HPDE6-E6E7 (cell line): Measurements from ENCODE around the gene DNPH1.

Experiments used
- DNase-seq: peaks from one replicate; pipeline ENCODE4 v3.0.0; 2011; ENCODE audit warnings: missing footprints; ENCODE audit errors: extremely low spot score

DNPH1 gene

GRCh38 chr6:43181942-43182860 lies 47.1 kb downstream of the DNPH1 start, which contains the start of gene CUL9:
TSS of gene CUL9 (plus strand) at chr6:43182196. CDS start at chr6:43184311, 2,115 bp downstream.
- DNase-seq = no peak

GRCh38 chr6:43181621-43181941 lies 47.7 kb downstream of the DNPH1 start:
- DNase-seq = no peak

- DNase-seq = no peak
These were observed 48.3 kb downstream of the DNPH1 start for GRCh38 chr6:43180985-43181384.

GRCh38 chr6:43180058-43180457 lies 49.2 kb downstream of the DNPH1 start:
- DNase-seq = no peak

- no peak for DNase-seq
These were observed 50.1 kb downstream of the DNPH1 start for GRCh38 chr6:43178951-43179830.

- no peak for DNase-seq
These were observed 51.1 kb downstream of the DNPH1 start for GRCh38 chr6:43178150-43178549.

- DNase-seq = no peak
These were observed 52.9 kb downstream of the DNPH1 start for GRCh38 chr6:43176423-43176786.

- no peak for DNase-seq
These were observed 53.4 kb downstream of the DNPH1 start for GRCh38 chr6:43175676-43176422.
